ENCODE data around the gene SUV39H2. TPM values are rescaled to one million over a fixed set of nuclear protein-coding genes. Genes with fewer than 3 reads are reported as not detected.

The SUV39H2 gene
- total and polyA plus RNA-seq, 4 donors, result 1.8 to 7.5 (median 2.9) TPM

DNA sequence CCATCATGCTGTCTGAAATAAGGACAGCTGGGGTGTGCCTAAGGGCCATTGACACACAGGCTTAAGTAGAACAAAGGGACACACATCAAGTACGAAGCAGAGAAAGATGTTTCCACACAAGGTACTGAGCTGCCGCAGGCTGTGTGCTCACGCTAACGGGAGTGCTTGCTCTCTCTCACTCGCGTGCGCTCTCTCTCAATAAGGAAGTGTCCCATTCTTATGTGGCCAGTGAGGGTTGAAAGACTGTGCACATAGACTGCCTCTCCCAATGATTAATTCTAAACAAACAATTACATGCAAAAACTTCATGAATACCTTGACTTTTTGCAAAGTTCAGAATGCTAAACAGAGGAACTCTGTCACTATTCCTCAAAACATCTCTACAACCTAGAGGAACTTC is 45.3 kb downstream of the SUV39H2 start (continued):
- TF ChIP-seq, protein P1, sequence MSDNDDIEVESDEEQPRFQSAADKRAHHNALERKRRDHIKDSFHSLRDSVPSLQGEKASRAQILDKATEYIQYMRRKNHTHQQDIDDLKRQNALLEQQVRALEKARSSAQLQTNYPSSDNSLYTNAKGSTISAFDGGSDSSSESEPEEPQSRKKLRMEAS (IDR thresholded peaks at IDR 0.05), result no peak

DNA sequence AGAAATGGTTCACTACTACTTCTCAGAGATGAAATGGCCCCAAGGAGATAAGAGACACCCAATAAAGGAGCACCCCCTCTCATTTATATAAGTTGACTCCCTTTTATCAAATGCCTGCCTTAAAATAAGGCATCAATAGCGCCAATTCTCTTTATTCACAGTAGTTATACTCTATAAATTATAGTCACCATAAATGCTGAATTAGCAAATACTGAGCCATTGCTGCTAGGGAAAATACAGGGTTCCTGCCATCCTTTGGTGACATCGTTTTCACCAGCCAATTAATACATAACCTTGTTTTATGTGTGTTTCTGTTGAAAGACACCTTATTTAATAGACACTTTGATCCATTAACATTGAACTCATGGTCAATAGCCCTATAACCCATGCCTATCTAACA is 46.6 kb downstream of the SUV39H2 start:
- WGBS, result 97% methylated on average over 2 of the region's 2 CpGs
- Histone ChIP-seq H3K4me3 (ENCODE audit: low read depth in 1 of 3, low read length in 3 of 3) (no peak overlapping the region), H3K4me1 (ENCODE audit: control insufficient read depth in 4 of 4, insufficient read depth in 4 of 4, low read length in 3 of 4) (no peaks in the 10 kb centered on the region), H3K9ac (ENCODE audit: low read depth in 1 of 2, low read length in 2 of 2) (no peak overlapping the region), H3K9me3 (ENCODE audit: control insufficient read depth in 4 of 4, low read length in 3 of 4) (no peaks in the 10 kb centered on the region), H3K27me3 (ENCODE audit: control insufficient read depth in 4 of 4, insufficient read depth in 4 of 4, low read length in 3 of 4) (no peaks in the 10 kb centered on the region), H3K36me3 (ENCODE audit: control insufficient read depth in 4 of 4, insufficient read depth in 3 of 4, low read depth in 1 of 4, low read length in 3 of 4) (peaks cover 0 to 24% (median 6%) of the 10 kb centered on the region in 4 donors), H3K27ac (ENCODE audit: low read depth in 1 of 2, low read length in 2 of 2) (no peak overlapping the region)
- TF ChIP-seq JUND (IDR thresholded peaks at IDR 0.05), result no peak
- no peak for TF ChIP-seq HNF4A (conservative IDR thresholded peaks at IDR 0.05)
- TF ChIP-seq SP1 (IDR thresholded peaks at IDR 0.05), result no peak
- no peak for DNase-seq (ENCODE audit: low spot score)

DNA sequence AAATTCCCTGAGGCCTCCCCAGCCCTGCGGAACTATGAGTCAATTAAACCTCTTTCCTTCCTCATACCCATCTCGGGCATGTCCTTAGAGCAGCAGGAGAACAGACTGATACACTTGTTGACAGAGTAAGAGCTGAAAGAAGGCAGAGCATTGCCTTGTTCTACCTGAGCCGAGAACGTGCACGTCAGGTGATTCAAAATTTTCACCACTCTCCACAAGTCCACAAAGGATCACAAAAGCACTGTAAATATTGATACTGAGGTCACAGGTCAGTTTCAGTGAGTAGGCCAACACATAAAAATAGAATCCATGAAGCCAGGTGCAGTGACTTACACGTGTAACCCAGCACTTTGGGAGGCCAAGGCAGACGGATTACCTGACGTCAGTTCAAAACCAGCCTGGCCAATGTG is 47.4 kb downstream of the SUV39H2 start:
- Histone ChIP-seq H3K36me3 (ENCODE audit: control insufficient read depth in 4 of 4, insufficient read depth in 3 of 4, low read depth in 1 of 4, low read length in 3 of 4) (peaks cover 0 to 23% (median 8%) of the 10 kb centered on the region in 4 donors), H3K27me3 (ENCODE audit: control insufficient read depth in 4 of 4, insufficient read depth in 4 of 4, low read length in 3 of 4) (no peaks in the 10 kb centered on the region), H3K27ac (ENCODE audit: low read depth in 1 of 2, low read length in 2 of 2) (no peak overlapping the region), H3K4me1 (ENCODE audit: control insufficient read depth in 4 of 4, insufficient read depth in 4 of 4, low read length in 3 of 4) (no peaks in the 10 kb centered on the region), H3K9ac (ENCODE audit: low read depth in 1 of 2, low read length in 2 of 2) (no peak overlapping the region), H3K9me3 (ENCODE audit: control insufficient read depth in 4 of 4, low read length in 3 of 4) (no peaks in the 10 kb centered on the region), H3K4me3 (ENCODE audit: low read depth in 1 of 3, low read length in 3 of 3) (no peak overlapping the region)
- no peak for DNase-seq (ENCODE audit: low spot score)
- 58% methylated on average over 8 of the region's 8 CpGs for WGBS
- TF ChIP-seq HNF4A (conservative IDR thresholded peaks at IDR 0.05), result peak in 1 of 2 donors; percentile 46
- no peak for TF ChIP-seq GABPA (IDR thresholded peaks at IDR 0.05 in 1 of 2, conservative IDR thresholded peaks at IDR 0.05 in 1 of 2)
- no peak for TF ChIP-seq SP1 (IDR thresholded peaks at IDR 0.05)
- TF ChIP-seq JUND (IDR thresholded peaks at IDR 0.05), result no peak
- peak in 1 of 2 donors; percentile 49 for TF ChIP-seq RXRA (IDR thresholded peaks at IDR 0.05)
- TF ChIP-seq, protein P1 (IDR thresholded peaks at IDR 0.05), result no peak
- TF ChIP-seq, protein P2, sequence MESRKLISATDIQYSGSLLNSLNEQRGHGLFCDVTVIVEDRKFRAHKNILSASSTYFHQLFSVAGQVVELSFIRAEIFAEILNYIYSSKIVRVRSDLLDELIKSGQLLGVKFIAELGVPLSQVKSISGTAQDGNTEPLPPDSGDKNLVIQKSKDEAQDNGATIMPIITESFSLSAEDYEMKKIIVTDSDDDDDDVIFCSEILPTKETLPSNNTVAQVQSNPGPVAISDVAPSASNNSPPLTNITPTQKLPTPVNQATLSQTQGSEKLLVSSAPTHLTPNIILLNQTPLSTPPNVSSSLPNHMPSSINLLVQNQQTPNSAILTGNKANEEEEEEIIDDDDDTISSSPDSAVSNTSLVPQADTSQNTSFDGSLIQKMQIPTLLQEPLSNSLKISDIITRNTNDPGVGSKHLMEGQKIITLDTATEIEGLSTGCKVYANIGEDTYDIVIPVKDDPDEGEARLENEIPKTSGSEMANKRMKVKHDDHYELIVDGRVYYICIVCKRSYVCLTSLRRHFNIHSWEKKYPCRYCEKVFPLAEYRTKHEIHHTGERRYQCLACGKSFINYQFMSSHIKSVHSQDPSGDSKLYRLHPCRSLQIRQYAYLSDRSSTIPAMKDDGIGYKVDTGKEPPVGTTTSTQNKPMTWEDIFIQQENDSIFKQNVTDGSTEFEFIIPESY (IDR thresholded peaks at IDR 0.05), result no peak
- TF ChIP-seq FOXA2 (IDR thresholded peaks at IDR 0.05), result peak; percentile 78
- TF ChIP-seq, protein P3, sequence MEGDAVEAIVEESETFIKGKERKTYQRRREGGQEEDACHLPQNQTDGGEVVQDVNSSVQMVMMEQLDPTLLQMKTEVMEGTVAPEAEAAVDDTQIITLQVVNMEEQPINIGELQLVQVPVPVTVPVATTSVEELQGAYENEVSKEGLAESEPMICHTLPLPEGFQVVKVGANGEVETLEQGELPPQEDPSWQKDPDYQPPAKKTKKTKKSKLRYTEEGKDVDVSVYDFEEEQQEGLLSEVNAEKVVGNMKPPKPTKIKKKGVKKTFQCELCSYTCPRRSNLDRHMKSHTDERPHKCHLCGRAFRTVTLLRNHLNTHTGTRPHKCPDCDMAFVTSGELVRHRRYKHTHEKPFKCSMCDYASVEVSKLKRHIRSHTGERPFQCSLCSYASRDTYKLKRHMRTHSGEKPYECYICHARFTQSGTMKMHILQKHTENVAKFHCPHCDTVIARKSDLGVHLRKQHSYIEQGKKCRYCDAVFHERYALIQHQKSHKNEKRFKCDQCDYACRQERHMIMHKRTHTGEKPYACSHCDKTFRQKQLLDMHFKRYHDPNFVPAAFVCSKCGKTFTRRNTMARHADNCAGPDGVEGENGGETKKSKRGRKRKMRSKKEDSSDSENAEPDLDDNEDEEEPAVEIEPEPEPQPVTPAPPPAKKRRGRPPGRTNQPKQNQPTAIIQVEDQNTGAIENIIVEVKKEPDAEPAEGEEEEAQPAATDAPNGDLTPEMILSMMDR (IDR thresholded peaks at IDR 0.05; ENCODE audit: low read depth, low read length, missing input control), result no peak
- no peak for TF ChIP-seq NR2F2 (IDR thresholded peaks at IDR 0.05)
- TF ChIP-seq, protein P4, sequence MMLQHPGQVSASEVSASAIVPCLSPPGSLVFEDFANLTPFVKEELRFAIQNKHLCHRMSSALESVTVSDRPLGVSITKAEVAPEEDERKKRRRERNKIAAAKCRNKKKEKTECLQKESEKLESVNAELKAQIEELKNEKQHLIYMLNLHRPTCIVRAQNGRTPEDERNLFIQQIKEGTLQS (IDR thresholded peaks at IDR 0.05), result no peak
- peak; percentile 58 for TF ChIP-seq FOXA1 (IDR thresholded peaks at IDR 0.05)
- no peak for TF ChIP-seq HNF4G (IDR thresholded peaks at IDR 0.05)
- TF ChIP-seq, protein P5, sequence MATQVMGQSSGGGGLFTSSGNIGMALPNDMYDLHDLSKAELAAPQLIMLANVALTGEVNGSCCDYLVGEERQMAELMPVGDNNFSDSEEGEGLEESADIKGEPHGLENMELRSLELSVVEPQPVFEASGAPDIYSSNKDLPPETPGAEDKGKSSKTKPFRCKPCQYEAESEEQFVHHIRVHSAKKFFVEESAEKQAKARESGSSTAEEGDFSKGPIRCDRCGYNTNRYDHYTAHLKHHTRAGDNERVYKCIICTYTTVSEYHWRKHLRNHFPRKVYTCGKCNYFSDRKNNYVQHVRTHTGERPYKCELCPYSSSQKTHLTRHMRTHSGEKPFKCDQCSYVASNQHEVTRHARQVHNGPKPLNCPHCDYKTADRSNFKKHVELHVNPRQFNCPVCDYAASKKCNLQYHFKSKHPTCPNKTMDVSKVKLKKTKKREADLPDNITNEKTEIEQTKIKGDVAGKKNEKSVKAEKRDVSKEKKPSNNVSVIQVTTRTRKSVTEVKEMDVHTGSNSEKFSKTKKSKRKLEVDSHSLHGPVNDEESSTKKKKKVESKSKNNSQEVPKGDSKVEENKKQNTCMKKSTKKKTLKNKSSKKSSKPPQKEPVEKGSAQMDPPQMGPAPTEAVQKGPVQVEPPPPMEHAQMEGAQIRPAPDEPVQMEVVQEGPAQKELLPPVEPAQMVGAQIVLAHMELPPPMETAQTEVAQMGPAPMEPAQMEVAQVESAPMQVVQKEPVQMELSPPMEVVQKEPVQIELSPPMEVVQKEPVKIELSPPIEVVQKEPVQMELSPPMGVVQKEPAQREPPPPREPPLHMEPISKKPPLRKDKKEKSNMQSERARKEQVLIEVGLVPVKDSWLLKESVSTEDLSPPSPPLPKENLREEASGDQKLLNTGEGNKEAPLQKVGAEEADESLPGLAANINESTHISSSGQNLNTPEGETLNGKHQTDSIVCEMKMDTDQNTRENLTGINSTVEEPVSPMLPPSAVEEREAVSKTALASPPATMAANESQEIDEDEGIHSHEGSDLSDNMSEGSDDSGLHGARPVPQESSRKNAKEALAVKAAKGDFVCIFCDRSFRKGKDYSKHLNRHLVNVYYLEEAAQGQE (IDR thresholded peaks at IDR 0.05), result no peak
- TF ChIP-seq EGR1 (IDR thresholded peaks at IDR 0.05; ENCODE audit: low read depth in 2 of 2), result no peak
- TF ChIP-seq YY1 (IDR thresholded peaks at IDR 0.05), result no peak
- TF ChIP-seq TAF1 (conservative IDR thresholded peaks at IDR 0.05), result no peak
- no peak for TF ChIP-seq RAD21 (IDR thresholded peaks at IDR 0.05)
